Measurements from ENCODE around the gene FAM209A.

GRCh38 chr20:56542489-56543030 lies 18.0 kb downstream of the FAM209A start:
- TF ChIP-seq CTCF (IDR thresholded peaks at IDR 0.05) (no peak), POLR2A (IDR thresholded peaks at IDR 0.05) (no peak), EP300 (IDR thresholded peaks at IDR 0.05; ENCODE audit: low read depth) (no peak)

Data from transverse colon (tissue), 3 donors.